NCI-H526 treated with DMSO at 0.1 percent for 48 hours (cell line): ENCODE data around the gene PDE7B.

ENCODE experiments used
- DNase-seq: peaks from one replicate; lab custom pipeline; 2025; lab: John Stamatoyannopoulos, UW

The PDE7B gene

DNA sequence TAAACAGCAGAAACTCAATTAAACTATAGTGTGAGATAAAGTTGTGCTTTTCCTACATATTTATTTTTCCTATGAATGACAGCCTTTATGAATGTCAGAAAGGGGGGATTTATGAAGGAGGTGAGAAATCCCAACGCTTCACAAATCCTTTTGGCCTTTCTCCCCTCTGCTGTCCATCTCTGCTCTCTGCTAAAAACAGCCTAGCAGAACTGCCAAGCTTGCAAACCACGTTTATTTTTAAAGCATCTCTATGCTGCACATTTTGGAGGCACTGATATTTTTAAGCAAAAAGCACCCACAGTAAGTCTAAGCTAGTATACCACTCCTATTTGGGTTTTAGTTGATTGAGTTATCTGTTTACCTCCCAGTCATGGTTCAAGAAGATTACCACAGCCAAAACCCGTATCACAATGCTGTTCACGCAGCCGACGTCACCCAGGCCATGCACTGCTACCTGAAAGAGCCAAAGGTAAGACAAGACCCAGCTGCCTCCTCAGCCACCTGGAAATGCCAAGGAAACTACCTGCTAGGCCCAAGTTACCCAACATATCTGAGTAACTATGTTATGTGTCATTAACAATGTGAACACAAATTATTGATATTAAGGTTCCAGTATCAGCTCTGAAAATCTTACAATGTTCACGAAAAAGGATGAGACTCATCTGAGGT lies 302.3 kb downstream of the PDE7B start:
- DNase-seq: no peak

DNA sequence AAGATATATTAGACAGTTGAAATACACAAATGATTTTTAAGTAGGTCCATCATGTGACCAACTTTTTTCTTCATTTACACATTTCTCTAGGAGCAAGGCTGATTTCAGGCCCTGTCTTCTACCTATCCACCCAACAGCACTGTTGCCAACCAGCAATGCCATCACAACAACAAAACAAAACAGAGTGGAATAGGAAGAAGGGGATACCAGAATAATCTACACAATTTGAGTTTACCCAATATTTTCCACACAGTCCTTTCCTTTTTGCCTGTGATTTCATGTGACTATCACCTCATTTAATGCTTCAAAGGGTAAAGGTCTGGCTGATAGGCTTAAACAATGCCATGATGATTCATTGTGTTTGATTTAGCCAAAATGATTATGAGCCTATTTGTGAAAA lies 303.7 kb downstream of the PDE7B start:
- DNase-seq: no peak

DNA sequence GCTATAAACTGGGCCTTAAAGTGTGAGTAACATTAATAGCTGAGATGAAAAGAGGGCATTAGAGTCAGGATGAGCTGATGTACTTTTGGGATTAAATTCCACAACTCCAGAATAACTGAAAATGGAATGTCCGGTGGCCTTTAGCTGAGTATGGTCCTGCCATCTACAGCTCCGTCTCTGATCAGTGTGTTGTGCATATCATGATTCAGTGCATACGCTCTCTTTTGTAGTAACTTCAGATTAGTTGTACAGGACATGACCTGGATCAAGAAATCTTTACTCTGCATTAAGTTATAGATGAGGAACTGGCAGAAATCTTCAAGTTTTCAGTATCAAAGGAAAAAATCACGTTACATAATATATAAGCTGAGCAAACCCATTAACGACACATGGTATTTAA lies 306.2 kb downstream of the PDE7B start:
- DNase-seq: no peak

GRCh38 chr6:136158387-136158821 lies 306.9 kb downstream of the PDE7B start:
- no peak for DNase-seq

GRCh38 chr6:136158971-136159370 lies 307.5 kb downstream of the PDE7B start:
- no peak for DNase-seq

GRCh38 chr6:136160250-136160649 lies 308.7 kb downstream of the PDE7B start:
- no peak for DNase-seq

DNA sequence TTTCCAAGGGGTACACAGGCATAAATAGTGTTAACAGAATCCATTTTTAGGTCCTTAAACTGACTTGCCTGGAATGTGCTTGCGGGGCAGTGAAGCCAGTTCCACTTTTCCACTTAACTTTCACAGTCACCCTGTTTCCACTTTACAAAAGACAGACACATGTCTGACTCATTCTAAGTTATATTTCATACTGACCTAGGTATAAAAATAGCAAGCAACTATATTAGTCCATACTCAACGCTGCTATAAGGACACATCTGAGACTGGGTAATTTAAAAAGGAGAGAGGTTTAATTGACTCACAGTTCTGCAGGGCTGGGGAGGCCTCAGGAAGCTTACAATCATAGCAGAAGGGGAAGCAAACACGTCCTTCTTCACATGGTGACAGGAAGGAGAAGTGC lies 310.4 kb downstream of the PDE7B start:
- no peak for DNase-seq

DNA sequence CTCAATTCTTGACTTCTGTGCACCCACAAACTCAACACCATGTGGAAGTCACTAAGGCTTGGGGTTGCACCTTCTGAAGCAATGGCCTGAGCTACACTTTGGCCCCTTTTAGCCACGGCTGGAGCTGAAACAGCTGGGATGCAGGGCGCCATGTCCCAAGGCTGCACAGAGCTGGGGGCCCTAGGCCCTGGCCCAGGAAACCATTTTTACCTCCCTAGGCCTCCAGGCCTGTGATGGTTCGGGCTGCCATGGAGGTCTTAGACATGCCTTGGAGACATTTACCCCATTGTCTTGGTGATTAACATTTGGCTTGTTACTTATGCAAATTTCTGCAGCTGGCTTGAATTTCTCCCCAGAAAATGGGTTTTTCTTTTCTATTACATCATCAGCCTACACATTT lies 311.8 kb downstream of the PDE7B start:
- no peak for DNase-seq

DNA sequence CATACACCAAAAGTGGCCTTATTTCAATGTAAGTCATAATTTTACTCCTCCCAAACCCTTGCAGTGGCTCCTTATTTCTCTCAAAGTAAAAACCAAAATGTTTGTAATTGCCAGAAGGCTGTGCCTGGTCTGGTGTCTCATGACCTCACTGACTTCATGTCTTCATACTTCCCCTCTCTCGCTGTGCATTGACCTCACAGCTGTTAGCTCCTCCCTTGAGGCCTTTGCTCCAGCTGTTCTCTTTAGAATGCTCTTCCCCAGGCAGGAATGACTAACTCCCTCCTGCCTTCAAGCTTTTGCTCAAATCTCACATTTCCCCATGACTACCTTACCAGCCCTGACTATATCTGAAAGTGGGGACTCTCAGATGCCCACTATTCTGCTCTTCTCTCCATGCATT lies 315.3 kb downstream of the PDE7B start:
- no peak for DNase-seq

DNA sequence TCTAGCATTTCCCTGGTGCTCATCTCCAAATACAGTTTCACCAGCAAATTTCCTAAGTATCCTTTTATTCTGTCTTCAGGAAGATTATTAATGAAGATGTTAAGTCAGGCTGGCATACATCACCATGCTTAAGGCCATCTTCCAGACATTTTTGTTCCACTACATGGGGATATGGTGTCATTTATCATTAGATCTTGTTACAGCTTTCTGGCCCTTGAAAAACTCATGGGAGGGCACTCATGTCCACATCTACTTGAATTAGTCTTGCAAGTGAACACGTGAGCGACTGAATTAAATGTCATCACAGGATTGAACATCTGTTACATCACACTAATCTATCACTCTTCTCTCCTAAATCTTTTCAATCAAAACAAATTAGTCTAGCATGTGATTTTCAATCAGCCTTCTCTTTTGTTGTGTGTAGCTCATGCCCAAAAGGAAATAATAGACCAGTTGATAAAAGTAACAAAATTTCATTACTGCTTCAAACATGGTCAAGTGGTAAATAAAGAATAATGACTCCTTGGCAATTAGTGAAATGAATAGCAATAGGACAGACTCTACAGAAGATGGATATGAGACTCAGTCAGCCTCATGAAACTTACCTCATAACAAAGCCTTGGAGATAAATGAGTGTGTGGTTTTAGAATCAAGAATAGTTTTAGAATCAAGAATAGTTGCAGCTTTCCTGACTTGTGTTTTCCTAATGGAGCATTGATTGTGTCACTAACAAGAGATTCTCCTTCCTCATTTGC lies 318.1 kb downstream of the PDE7B start:
- DNase-seq: no peak

DNA sequence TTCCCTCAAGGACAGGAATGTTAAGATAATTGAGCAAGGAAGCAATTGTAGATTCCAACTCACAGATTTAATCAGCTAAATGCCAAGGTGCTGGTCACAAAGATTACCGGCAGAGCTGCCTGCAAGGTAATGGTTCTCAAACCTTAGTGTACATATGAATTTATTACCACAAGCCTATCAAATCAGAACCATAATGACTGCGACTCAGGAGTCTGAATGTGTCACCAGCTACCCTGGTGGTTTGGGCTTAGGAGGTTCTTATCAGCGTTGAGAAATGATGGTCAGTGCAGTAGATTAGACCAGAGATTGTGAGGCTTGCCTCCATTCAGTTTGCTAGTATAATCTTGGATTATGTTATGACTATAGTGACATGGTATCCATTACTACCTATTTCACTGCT lies 319.7 kb downstream of the PDE7B start:
- DNase-seq: no peak

DNA sequence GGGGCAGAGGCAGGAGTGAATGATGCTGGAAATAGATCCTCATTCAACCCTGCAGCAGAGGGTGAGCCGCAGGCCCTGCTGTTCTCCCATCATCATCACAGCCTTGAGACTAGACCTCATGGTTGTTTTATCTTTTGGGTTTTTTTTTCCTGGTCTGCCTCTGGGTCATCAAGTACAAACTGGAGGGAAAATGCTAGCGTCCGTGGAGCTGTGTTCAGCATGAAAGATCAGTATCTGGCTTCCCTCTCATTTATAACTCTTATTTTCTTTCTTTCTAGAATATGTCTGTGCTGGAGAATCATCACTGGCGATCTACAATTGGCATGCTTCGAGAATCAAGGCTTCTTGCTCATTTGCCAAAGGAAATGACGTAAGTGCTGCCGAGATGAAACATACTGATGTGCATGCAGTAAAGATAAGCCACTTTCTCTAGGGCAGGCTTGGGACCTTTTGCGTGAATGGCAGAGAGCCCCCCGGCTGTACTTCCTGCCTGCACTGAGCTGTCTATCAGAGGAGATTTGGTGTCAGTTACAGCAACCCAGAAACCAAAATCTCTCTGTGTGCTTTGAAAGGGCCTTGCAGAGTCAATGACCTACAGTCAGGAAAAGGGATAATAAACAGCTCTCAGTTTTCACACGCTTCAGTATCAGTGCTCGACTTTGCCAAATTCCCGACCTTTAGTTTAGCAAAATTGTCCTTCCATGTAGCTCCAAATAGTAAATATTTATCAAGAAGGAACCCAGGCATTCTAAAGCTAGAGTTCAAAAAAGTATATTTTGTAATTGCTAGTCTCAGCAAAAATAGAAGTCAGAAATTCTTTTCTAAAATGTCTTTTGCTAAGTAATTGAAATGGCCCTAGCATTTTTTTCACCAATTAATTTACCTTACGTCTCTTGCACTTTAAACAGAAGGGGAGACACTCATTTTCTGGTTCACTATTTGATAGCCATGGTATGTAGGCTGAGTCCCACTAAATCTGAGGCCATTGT lies 322.3 kb downstream of the PDE7B start:
- no peak for DNase-seq

- no peak for DNase-seq
Observed at GRCh38 chr6:136174510-136174909, 323.0 kb downstream of the PDE7B start.

DNA sequence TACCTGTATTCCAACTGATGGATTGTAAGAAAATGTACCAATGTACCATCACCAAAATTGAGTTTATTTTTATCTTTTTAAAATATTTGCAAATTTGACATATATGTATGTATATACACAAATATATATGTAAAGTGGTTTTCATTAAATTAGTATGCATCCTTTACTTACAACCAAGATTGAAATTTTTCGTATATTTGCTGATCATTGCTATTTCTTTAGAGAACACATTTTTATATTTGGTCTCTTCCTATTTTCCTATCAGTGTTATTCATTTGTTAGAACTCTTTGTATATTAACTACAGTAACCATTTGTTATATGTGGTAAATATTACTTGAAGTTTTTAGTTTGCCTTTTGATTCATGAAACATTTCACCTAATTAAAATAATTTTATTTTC lies 324.4 kb downstream of the PDE7B start:
- DNase-seq: no peak

- no peak for DNase-seq
Observed at GRCh38 chr6:136178749-136179148, 327.2 kb downstream of the PDE7B start.

DNA sequence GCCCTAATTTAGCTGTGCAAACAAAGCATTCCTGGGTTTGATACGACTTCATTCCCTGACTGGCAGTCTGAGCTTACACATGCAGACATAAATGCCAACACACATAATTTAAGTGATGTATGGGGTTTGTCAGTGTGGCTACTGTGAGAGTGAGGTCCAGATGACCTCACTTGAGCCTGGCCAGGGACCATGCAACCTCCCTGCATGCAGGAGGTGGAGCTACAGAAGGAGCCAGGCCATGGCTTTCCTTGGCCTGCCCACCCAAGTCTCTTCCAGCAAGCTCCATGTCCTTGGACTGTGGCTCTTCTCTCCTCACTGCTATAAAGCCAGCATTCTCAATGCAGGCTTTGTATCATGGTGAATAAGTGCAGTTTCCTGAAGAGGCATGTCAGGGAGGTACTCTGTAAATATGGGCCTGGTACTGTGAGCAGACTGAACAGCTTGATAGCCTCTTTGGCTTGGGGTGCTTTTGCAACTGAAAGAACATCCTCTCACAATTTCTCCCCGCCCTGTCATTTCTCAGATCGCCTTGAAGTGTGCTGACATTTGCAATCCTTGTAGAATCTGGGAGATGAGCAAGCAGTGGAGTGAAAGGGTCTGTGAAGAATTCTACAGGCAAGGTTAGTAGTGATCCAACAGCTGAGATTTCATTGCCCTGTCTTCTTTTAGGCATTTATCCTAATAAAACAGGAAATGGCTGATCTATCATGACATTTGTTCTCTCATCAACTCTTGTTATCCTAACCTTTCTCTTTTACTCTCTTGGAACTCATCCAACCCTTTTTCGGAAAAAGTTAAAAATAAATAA lies 329.4 kb downstream of the PDE7B start:
- no peak for DNase-seq

- DNase-seq: no peak
Observed at GRCh38 chr6:136181512-136181833, 330.0 kb downstream of the PDE7B start.

DNA sequence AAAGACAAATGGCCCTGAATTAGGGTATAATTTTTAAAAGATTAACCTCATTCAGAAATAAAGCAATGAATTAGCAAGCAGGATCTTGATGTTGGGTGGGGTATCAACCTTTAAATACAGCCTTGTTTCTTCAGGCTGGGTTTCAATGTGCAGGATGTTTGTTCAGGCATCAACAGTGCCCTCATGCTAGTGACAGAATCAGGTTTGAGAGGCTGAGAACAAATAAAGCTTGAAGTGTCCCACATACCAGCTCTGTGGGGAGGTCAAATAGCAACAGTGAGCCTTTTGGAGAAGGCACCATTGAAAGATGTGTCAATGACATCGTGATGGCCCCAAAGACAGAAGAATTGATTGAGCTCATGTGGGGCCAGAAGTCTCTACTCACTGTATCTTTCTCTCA lies 330.4 kb downstream of the PDE7B start:
- no peak for DNase-seq

GRCh38 chr6:136184738-136185137 lies 333.2 kb downstream of the PDE7B start:
- no peak for DNase-seq

- DNase-seq: no peak
Observed at GRCh38 chr6:136186363-136186762, 334.9 kb downstream of the PDE7B start.

DNA sequence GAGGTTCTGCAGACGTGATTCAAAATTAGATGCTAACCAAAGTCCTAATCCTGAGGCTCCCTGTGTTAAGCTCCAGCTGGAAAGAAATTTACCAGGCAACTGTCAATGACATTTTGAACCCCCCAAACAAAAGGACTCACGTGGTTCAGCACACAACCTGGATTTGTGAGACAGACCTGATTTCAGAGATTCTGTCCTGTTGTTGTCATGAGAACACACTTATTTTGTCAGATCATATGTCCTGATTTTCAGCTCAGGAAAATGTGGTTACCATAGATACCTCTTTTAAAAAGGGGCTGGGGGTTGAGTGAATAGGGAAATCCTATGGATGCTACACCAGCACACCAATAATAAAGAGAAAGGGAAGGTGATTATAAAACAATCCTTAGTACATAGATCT lies 337.0 kb downstream of the PDE7B start:
- DNase-seq: no peak

- DNase-seq: no peak
Observed at GRCh38 chr6:136189104-136189503, 337.6 kb downstream of the PDE7B start.
